Measurements from ENCODE around the gene CHN1.

Gene CHN1

DNA sequence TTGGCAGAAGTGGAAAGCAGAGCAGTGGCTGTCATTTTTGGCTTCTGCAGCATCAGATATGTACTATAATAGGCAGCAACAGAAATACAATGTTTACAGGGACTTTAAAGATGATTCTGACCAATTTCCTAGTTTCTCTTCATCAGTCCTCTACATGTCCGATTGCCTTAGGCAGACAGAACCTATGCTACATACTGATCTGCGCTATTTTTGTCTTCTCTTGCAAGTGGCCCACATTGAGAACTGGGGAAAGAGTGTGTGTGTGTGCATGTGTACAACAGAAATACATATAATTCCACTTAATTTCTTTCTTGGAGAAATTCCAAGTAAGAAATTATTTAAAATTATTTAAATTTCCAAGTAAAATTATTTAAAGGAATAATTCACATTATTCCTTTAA is 163.8 kb downstream of the CHN1 start:
- in situ Hi-C loops (cut with HindIII; ENCODE audit: low pct_ligation_motif_present, low sequenced_read_pairs) = no loop called here
- no peak overlapping the region for H3K27ac ChIP-seq
- H3K27me3 ChIP-seq (replicated peaks) = no peaks in the 10 kb centered on the region
- DNase-seq = no peak
- H3K36me3 ChIP-seq (replicated peaks) = no peaks in the 10 kb centered on the region
- TF ChIP-seq, protein P1, sequence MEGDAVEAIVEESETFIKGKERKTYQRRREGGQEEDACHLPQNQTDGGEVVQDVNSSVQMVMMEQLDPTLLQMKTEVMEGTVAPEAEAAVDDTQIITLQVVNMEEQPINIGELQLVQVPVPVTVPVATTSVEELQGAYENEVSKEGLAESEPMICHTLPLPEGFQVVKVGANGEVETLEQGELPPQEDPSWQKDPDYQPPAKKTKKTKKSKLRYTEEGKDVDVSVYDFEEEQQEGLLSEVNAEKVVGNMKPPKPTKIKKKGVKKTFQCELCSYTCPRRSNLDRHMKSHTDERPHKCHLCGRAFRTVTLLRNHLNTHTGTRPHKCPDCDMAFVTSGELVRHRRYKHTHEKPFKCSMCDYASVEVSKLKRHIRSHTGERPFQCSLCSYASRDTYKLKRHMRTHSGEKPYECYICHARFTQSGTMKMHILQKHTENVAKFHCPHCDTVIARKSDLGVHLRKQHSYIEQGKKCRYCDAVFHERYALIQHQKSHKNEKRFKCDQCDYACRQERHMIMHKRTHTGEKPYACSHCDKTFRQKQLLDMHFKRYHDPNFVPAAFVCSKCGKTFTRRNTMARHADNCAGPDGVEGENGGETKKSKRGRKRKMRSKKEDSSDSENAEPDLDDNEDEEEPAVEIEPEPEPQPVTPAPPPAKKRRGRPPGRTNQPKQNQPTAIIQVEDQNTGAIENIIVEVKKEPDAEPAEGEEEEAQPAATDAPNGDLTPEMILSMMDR (IDR thresholded peaks at IDR 0.05; ENCODE audit: low read depth, low read length, missing control alignments) = no peak
- no peak overlapping the region for H3K4me3 ChIP-seq (ENCODE audit: low read depth, low read length)

DNA sequence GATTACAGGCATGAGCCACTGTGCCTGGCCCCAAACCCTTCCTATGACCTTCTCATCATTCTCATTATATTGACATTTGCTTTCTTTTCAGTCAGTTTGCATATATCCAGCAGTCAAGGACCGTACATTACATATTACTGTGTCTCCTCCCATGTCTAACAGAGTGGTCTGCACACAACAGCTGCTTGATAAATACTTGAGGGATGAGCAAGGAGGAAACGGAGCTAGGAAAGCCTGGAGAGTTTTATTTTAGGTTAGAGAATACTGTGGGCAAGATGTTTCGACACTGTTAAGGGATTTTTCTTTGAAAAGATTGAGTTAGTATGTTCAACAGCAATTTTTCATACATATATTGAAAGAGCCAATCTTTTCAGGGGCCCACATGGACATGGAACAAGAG is 164.7 kb downstream of the CHN1 start:
- Histone ChIP-seq H3K36me3 (replicated peaks) (no peaks in the 10 kb centered on the region), H3K4me3 (ENCODE audit: low read depth, low read length) (no peak overlapping the region)

DNA sequence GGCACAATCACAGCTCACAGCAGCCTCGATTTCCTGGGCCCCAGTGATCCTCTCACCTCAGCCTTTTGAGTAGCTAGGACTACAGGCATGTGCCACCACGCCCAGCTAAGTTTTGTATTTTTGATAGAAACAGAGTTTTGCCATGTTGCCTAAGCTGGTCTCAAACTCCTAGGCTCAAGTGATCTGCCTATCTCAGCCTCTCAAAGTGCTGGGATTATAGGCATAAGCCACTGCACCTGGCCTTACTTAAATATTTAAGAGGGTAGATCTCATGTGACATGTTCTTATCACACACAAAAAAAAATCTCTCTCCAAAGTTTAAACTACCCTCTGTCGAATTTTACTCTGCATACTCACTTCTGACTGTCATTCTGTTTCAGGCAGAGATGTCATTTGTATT is 165.5 kb downstream of the CHN1 start:
- Histone ChIP-seq H3K27me3 (replicated peaks) (no peaks in the 10 kb centered on the region), H3K27ac (no peak overlapping the region), H3K36me3 (replicated peaks) (no peaks in the 10 kb centered on the region), H3K4me3 (ENCODE audit: low read depth, low read length) (no peak overlapping the region)
- no peak for DNase-seq
- TF ChIP-seq, protein P1 (IDR thresholded peaks at IDR 0.05; ENCODE audit: low read depth, low read length, missing control alignments) = no peak
- in situ Hi-C loops (cut with HindIII; ENCODE audit: low pct_ligation_motif_present, low sequenced_read_pairs) = no loop called here

More for the DNA sequence above, 164.7 kb downstream of the CHN1 start:
- Histone ChIP-seq H3K27ac (peak overlapping the region; percentile 30), H3K27me3 (replicated peaks) (no peaks in the 10 kb centered on the region)
- TF ChIP-seq, protein P1 (IDR thresholded peaks at IDR 0.05; ENCODE audit: low read depth, low read length, missing control alignments) = no peak
- DNase-seq = peak; percentile 49
- in situ Hi-C loops (cut with HindIII; ENCODE audit: low pct_ligation_motif_present, low sequenced_read_pairs) = no loop called here

DNA sequence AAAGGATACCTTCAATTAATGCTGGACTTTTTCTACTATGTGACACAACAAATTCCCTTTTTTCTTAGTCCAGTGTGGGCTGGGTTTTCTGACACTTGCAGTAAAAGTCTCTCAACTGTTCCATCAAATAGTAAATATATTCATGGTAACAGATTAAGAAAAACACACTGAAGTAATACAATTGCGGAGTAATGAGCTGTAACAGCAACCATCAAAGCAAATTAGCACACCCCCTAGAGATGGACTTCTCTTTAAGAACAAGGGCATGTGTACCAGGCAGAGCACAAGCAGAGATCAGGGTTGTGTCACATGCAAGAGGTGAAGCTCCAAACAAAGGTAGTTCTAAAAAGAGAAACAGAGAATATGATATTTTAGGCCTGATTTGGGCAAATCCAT is 168.2 kb downstream of the CHN1 start:
- no peak for DNase-seq
- Histone ChIP-seq H3K36me3 (replicated peaks) (no peaks in the 10 kb centered on the region), H3K27ac (peak overlapping the region; percentile 95), H3K27me3 (replicated peaks) (no peaks in the 10 kb centered on the region), H3K4me3 (ENCODE audit: low read depth, low read length) (no peak overlapping the region)
- in situ Hi-C loops (cut with HindIII; ENCODE audit: low pct_ligation_motif_present, low sequenced_read_pairs) = no loop called here
- TF ChIP-seq, protein P1 (IDR thresholded peaks at IDR 0.05; ENCODE audit: low read depth, low read length, missing control alignments) = no peak

DNA sequence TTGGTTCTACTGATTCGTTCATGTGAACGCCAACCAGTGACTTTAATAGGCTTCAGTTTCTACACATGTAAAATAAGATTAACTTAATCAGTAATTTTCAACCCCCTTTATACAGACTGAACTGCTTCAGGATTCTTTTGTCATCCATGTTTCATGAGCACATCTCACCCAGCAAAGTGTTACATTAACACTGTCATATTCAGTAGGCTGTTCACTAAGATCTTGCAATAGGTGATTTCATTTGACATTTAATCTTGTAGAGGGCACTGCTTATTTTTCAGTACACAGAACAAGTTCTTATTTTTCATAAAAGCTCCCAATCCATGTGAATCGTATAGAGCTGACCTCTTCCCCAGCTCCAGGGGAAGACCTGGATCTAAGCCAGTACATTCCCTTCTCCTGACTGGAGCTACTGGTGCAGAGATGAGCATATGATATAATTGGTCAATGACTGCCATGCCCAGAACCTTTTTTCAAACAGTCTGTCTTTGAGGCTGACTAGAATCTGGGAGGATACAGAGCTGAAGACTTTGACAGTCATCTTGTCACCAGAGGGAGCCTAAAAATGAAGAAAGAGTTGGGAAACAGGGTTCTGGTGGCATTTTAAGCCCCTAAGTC is 168.7 kb downstream of the CHN1 start:
- DNase-seq = peak; percentile 94
- Histone ChIP-seq H3K27me3 (replicated peaks) (no peaks in the 10 kb centered on the region), H3K27ac (peak overlapping the region; percentile 95), H3K4me3 (ENCODE audit: low read depth, low read length) (no peak overlapping the region), H3K36me3 (replicated peaks) (no peaks in the 10 kb centered on the region)
- in situ Hi-C loops (cut with HindIII; ENCODE audit: low pct_ligation_motif_present, low sequenced_read_pairs) = no loop called here
- TF ChIP-seq, protein P1 (IDR thresholded peaks at IDR 0.05; ENCODE audit: low read depth, low read length, missing control alignments) = no peak

DNA sequence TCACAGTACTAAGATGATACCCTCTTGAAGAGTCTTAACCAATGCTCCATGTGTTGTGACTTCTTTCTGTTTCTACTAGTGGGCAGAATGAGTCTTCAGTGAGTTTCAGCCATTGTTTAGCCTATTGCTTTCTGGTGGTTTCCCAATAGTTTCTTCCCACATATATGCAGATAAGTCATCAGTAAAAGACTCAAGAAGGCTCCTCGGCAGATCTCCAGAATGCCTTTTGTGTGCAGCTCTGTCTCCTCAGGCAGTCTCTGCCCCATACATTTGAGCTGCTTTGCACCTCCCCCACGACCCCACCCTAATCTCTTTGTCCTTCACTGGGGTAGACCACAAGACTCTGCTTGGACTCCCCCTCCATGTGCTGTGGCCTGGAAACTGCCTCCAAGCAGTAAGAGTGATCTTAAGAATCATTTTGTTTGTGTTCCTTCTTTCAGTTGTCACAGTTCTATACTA is 169.4 kb downstream of the CHN1 start:
- in situ Hi-C loops (cut with HindIII; ENCODE audit: low pct_ligation_motif_present, low sequenced_read_pairs) = no loop called here
- H3K27me3 ChIP-seq (replicated peaks) = no peaks in the 10 kb centered on the region
- H3K4me3 ChIP-seq (ENCODE audit: low read depth, low read length) = no peak overlapping the region
- DNase-seq = peak; percentile 91
- TF ChIP-seq, protein P1 (IDR thresholded peaks at IDR 0.05; ENCODE audit: low read depth, low read length, missing control alignments) = no peak
- peak overlapping the region; percentile 95 for H3K27ac ChIP-seq
- no peaks in the 10 kb centered on the region for H3K36me3 ChIP-seq (replicated peaks)

All from brain microvascular endothelial cell (primary cell).